GM19324 (cell line): ENCODE measurements around the gene VEZT.
A peak's percentile ranks its signal among the peaks of the same experiment; 100 is the strongest.
"Not testable (repeated sequence)": the region's sequence is repeated elsewhere in the genome, so short reads cannot be mapped to it uniquely, and the experiment has no call there.

ENCODE experiments used
- ATAC-seq: cut with Tn5 transposase; IDR thresholded peaks from one replicate; pipeline ENCODE4 v1.9.1; 2021; ENCODE audit warnings: mild to moderate bottlenecking, moderate library complexity; ENCODE audit not compliant: unreplicated experiment, low FRiP score

VEZT gene, protein sequence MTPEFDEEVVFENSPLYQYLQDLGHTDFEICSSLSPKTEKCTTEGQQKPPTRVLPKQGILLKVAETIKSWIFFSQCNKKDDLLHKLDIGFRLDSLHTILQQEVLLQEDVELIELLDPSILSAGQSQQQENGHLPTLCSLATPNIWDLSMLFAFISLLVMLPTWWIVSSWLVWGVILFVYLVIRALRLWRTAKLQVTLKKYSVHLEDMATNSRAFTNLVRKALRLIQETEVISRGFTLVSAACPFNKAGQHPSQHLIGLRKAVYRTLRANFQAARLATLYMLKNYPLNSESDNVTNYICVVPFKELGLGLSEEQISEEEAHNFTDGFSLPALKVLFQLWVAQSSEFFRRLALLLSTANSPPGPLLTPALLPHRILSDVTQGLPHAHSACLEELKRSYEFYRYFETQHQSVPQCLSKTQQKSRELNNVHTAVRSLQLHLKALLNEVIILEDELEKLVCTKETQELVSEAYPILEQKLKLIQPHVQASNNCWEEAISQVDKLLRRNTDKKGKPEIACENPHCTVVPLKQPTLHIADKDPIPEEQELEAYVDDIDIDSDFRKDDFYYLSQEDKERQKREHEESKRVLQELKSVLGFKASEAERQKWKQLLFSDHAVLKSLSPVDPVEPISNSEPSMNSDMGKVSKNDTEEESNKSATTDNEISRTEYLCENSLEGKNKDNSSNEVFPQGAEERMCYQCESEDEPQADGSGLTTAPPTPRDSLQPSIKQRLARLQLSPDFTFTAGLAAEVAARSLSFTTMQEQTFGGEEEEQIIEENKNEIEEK

DNA sequence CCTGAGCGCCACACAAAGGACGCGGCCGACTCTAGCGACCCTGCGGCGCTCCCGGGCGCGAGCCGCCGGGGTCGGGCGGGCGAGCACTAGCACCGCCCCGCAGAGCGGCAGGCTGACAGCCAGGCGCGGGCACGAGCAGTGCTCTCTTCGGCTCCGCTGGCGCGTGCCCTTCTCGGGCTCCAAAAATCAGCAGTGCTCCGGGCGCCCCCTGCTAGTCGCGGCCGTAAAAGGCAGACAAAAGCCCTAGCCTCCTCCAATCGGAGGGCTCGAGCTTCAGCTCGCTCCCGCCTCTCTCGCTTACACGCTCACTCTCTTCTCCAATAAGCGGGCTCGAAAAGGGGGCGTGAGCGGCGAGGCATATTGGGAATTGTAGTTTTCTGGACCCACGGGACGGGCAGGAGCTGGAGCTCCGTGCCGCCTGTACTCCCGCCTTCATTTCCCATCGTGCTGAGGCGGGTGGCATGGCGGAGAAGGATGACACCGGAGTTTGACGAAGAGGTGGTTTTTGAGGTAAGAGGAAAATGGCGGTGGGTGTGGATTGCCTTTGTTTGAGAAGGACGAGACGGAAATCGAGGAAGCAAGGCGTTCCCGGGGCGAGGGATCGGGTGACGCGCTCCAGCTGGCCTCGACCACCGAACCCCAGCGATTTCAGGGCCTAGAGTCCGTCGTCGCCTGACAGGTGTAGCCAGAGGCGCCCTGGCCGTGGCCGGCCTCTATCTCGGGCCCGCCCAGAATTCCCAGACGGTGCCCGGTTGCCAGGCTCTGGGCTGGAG is at the start of gene VEZT, which contains the start of gene FGD6:
Gene VEZT, plus strand, starts transcription at position 431 of the 773 bp plus-strand sequence. Its CDS starts 44 bp downstream, at position 475.
Gene FGD6, minus strand, starts transcription at position 91 of the 773 bp plus-strand sequence. CDS start 227 bp downstream, outside the sequence.
- peak; percentile 95 for ATAC-seq

DNA sequence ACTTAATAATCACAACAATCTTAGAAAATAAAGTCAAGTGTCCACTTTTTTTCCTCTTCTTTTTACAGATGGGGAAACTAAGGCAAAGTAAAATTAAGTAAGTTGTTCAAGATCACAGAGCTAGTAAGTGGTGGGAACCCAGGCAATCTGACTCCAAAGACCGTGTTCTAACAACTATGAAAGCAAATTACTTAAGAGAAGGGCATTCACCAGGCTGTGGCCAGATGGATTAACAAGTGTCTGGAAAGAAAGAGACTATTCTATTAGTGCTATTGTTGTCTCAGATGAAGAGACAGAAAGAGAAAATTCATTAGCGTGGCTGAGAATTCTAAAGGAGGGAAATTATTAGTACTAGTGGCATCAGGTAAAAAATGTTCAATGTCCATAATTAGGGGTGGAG is 48.9 kb upstream of the VEZT start:
- ATAC-seq = no peak

DNA sequence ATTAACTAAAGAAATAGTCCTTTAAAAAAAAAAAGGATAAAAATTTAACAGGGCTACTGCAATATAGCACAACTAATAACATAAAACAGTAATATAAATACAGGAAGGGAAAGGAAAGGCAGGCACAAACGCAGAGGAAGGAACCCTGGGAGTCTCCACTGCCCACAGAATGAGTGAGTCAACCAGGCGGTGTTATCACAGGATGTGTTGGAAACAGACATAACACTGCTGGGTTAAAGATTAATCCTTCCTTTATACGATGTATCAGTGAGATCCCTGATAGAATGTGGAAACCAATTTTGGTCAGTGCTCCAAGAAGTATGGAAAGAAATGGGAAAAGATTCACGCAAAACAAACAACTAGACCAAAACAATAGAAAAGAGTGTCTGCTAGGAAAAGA is 48.2 kb upstream of the VEZT start:
- no peak for ATAC-seq

DNA sequence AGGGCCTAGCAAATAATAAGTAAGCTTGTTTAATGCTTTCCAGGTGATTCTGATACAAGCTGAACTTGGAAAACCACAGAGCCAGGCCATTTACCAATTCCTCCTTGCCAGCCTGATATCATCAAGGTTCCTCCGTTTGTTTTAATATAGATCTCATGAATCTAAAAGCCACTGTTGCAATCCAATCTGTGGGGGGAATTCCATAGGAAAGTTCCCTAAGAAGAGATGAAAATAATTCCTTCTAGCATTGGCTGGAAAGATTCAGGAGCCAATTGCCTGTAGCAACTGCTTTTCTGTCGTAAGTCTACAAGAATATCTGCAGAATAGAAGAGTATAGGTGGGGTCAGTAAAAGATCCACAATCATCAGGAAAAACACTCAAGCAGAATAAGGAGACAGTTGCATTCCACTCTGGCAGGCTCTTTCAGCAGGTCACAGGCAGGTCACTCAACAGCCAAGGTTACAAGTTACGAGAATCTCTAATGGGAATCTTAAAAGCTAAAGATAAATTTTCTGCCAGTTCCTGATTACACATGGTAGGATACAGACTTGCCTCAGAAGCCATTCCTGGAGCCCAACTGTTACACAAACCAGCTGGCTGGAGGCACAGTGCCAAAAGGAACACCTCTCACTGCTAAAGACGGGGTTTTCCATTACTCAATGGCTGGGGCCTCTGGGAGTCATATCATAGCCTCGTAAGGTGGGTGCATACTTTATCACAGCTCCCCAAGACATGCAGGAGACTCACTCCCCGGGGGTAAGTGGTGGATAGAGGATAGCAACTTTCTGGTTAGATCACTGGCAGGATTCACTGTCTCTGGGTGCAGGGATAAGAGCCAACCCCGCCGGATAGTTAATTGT is 44.0 kb upstream of the VEZT start:
- no peak for ATAC-seq

DNA sequence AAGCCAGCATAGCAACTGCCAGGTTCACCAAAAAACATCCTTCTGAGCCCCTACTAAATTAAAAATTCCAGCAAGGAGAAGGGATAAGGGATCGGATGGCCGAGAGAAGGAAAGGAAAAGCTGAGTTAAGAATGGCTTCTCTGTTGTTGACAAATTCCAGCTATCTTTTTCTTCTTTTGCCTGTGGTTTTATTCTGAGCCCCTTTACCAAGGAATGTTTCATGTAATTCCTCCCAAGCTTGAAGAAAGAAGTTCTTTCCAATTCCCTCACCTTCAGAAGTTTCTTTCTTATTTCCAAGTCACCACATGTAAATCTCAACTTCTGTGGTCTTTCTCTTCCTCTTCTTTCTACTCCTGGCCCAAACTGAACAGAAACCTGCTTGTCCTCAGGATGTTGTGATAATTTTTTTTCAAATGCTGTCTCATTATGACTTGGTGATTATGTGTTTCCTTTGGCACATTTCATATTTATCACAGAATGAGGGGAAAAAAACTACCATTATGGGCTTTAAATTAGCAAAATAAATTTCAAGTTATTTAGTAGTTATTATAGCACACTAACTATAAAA is 40.3 kb upstream of the VEZT start:
- ATAC-seq = no peak

DNA sequence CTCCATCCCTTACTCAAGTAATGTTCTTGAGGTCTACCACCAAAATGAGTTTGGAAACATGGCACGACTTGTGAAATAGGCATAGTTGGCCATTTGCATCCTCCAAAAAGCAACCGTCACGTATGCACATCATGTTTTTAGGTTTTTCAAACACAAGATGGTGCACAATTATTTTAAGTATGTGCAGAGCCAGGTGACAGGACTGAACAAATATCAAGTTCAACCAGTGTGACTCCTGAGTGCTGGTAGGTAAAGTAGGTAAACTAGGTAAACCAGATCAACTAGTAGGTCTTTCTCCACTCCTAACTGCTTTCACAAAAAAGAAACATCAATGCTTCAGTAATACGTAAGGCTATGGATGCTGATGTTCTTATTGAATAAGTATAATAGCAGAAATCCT is 39.5 kb upstream of the VEZT start:
- ATAC-seq = no peak

DNA sequence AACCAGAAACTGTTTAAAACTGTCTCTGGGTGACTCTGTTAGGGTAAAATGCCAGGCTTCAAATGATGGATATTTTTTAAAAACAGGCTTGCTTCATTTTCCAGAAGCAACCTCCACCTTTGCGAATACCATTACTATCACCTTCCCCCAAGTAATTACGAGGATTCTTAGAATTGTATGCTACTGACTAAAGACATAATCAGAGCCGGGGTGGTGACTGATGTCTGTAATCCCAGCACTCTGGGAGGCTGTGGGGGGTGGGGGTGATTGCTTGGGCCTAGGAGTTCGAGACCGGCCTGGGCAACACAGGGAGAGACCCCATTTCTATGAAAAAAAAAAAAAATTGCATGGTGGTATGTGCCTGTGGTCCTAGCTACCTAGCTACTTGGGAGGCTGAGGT is 38.6 kb upstream of the VEZT start:
- ATAC-seq = no peak

DNA sequence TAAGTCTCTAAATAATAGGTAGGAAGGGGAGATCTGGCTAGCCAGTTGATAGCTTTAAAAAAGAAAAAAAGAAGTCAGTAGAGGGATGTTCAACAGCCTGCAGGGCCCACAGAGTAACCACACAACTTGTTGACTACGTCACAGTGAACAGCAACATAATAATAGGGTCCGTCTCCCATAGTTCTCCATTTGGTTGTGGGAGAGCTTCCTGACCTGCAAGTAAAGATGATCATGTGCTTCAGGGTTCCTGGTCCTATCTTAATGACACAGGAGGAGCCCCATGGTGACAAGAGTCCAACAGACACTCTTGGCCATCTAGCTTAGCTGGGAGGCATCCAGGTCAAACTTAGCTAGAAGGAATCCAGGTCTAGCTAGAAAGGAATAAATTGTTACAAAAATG is 36.5 kb upstream of the VEZT start:
- no peak for ATAC-seq

DNA sequence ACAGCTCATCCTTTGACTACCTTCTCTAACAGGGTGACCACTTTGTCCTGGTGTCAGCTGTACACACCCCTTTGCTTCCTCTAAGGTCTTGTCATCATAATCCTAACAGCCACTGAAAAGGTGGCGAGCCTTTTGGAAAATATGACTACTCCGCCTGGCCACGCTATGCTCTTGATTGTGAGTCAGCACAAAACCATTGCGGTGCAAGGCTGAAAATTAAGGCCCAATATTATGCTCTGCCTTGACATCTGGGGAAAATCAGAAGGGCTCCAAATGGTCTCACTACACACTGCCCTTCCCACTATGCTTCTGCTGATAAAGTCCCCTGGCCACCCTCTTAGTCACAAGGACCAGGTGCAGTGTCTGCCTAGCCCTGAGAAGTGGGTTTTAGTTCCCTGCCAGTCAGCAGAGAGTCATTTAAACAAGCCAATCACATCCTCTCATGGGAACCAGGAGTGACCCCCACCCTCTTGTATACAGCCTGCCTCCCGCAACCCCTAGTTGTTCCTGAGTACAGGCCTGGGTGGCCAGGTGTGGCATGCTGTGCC is 34.7 kb upstream of the VEZT start:
- ATAC-seq = no peak

DNA sequence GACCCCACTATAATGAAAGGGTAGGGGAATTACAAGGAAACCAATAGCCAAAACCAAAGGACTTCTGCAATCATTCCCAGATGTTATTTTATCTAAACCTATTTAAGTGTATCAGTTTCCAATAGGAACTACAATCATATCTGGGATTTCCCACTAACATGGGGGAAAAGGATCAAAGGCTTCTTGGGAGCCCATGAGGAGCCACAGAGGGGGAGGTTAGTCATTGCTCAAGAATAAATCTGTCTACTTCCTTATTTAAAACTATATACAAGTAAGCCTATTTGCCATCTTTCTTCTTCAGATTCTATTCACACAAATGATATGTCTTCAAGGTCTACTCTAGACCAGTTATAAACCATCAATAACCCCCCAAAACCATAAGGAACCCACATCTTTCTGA is 33.5 kb upstream of the VEZT start:
- ATAC-seq = no peak

DNA sequence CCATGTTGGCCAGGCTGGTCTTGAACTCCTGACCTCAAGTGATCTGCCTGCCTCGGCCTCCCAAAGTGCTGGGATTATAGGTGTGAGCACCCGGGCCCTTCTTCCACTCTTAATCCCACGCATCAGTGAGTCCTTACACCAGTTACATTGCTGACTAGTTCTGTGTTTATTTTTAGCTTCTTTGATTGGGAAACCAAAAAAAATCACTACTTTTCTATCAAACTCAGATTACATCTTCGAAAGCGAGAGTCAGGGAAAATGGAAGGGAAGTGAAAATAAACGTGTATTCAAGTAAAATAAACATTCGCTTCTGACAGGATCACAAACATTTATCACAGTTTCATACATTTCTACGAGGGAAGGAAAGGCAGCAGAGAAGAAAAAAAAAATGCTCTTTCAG is 32.5 kb upstream of the VEZT start:
- ATAC-seq = no peak

DNA sequence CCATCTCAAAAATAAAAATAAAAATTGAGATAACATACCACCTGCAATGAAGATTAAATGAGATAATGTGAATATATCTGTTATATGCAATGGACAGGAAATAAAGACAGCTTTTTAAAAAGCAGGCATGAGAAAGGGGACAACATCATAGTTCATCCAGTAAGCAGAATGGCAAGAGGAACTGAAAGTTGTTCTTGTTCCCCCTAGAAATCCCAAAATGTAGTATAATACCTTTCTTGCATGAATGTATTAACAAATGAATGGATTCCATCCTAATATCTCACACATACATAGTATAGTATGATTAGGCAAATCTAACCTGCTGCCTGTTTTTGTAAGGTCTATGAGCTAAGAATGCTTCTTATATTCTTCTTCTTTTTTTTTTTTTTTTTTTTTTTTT is 31.8 kb upstream of the VEZT start:
- no peak for ATAC-seq

DNA sequence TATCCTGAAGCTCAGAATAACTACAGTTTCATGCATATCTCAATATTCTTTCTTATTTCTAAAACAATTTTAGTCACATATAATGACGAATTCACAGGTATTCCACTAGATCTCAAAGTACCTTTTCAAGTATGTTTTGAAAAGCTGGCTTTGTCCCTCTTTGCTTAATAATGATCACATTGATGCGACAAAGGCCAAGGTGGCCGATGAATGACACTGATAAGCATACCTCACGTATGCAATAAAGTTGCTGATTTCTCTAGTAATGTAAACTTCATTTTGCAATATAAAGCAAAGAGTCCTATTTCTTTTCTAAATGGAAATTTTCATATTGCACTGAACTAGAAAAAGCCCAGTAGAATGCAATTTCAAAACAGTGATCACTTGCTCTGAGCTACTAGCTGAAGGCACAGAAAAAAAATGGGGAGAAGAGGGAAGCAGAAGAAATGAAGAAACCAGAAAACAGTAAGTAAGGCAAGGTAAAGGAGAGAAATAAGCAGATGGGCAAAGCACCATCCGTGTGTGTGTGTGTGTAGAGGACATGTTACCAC is 29.7 kb upstream of the VEZT start:
- ATAC-seq = no peak

DNA sequence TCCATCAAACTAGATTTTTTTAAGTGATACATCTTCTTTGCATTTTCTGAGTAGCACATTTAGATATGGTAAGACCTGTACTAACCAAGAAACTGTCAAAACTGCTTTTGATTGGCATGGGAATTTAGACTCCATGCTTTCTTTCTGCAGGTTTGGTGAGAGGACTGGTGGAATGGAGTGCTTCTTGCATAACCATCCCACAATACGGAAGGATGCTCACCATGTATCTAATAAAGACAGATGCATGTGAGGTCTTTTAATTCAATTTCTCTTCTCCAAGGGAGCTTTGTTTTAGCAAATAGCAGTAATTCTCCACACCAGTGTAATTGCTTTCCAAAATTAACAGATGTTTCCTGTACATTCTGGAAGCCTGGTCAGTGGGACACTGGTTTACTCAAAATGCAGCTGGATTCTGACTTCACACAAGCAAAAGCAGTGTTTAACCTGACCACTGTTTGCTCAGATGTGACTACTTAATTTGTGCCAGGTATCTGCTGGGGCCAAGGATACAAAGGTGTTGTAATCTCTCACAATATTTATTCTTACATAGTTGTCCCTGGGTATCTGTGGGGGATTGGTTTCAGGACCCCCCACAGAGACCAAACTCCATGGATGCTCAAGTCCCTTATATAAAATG is 26.4 kb upstream of the VEZT start:
- ATAC-seq = no peak

DNA sequence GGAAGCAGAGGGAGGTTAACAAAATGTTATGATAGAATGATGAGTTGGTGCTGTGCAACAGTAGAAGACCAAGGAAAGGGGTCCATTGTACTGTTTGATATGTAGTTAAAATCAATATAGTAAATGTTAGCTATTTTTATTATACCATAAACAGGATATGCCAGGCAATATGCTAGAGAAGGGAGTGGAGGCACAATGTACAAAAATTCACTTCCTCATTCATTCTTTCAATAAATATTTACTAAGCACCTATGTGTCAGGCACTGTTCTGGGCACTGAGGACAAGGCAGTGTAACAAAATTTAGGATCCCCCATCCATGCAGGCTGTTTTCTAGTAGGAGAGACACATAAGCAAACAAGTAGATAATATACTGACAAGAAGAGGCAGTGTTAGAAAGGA is 25.3 kb upstream of the VEZT start:
- ATAC-seq = no peak

DNA sequence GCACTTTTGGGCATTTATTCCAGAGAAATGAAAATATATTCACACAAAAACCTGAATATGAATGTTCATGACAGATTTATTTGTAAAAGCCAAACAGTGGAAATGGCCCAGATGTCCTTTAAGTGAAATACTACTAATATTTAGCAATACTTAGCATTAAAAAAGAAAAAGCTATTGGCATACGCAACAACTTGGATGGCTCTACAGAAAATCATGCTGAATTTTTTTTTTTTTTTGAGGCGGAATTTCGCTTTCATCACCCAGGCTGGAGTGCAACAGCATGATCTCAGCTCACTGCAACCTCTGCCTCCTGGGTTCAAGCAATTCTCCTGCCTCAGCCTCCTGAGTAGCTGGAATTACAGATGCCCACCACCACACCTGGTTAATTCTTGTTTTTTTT is 24.5 kb upstream of the VEZT start:
- no peak for ATAC-seq

DNA sequence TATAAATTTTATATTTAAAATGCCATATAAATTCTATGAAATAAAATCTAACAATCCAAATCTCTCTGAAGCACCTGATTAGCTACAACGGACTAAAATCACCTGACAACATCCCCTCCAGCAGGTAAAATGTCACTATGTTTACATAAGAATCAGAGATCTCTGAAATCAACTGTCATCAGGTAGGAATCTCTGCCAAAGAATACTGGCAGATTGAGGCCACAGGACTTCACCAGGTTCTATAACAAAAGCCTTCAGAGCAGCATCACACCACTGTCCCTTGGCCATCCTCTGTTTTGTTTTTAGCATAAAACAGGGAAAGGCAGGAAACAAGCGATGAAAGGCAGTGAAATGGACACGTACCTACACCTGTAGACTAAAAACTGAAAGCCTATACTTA is 22.5 kb upstream of the VEZT start:
- ATAC-seq = no peak

DNA sequence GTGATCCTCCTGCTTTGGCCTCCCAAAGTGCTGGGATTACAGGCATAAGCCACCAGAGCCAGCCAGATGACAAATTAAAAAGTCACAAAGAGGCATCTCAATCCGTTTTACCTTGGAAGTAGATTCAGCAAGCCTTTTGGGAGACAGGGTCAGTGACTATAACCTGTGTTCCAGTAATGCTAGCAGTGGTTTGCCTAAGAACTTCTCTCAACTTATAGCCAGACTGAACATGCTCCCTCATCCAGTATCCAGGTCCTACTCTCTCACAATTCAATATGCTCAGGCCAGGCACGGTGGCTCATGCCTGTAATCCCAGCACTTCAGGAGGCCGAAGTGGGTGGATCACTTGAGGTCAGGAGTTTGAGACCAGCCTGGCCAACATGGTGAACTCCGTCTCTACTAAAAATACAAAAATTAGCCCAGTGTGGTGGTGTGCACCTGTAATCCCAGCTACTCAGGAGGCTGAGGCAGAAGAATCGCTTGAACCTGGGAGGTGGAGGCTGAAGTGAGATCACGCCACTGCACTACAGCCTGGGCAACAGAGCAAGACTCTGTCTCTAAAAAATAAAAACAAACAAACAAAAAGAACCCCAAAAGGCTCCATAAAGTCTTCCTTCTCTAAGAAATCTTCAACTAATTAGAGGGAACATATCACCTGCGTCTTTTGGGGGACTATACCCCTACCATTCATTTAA is 20.6 kb upstream of the VEZT start:
- ATAC-seq = not testable (repeated sequence)
